GM12878 (cell line): ENCODE data around the gene RNF40.

Experiments used
- CBX3 ChIP-seq: fragments of 200-600 bp; sonication (generic); IDR thresholded peaks from 2 replicates; pipeline ENCODE4 v1.6.1; 2016; ENCODE audit warnings: low read depth, borderline replicate concordance
- TF ChIP-seq, protein P1 (sequence below), 3 experiments: IDR thresholded peaks in 2 of 3; conservative IDR thresholded peaks in 1 of 3; 2 replicates each; pipeline ENCODE4 v1.5.1; 2011; ENCODE audit warnings: low read depth in 3 of 3, low read length in 3 of 3, mild to moderate bottlenecking in 3 of 3, control low read depth in 2 of 3, moderate library complexity in 2 of 3, inconsistent platforms in 1 of 3, mixed read lengths in 1 of 3; ENCODE audit not compliant: control insufficient read depth in 2 of 3, insufficient read depth in 1 of 3; ENCODE audit errors: extremely low read depth in 1 of 3

DNA sequence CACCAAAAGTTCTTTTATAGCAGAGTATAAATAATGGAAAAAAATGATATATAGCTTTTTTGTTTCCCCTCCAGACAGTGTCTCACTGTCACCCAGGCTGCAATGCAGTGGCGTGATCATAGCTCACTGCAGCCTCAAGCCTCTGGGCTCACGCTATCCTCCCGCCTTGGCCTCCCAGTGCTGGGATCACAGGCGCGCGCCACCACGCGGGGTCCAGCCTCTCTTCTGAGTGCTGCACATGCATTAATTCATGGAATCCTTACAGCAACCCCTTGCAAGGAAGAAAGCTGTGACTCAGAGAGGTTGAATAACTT lies 42.9 kb downstream of the RNF40 start:
- TF ChIP-seq, protein P1, sequence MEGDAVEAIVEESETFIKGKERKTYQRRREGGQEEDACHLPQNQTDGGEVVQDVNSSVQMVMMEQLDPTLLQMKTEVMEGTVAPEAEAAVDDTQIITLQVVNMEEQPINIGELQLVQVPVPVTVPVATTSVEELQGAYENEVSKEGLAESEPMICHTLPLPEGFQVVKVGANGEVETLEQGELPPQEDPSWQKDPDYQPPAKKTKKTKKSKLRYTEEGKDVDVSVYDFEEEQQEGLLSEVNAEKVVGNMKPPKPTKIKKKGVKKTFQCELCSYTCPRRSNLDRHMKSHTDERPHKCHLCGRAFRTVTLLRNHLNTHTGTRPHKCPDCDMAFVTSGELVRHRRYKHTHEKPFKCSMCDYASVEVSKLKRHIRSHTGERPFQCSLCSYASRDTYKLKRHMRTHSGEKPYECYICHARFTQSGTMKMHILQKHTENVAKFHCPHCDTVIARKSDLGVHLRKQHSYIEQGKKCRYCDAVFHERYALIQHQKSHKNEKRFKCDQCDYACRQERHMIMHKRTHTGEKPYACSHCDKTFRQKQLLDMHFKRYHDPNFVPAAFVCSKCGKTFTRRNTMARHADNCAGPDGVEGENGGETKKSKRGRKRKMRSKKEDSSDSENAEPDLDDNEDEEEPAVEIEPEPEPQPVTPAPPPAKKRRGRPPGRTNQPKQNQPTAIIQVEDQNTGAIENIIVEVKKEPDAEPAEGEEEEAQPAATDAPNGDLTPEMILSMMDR (IDR thresholded peaks at IDR 0.05 in 2 of 3, conservative IDR thresholded peaks at IDR 0.05 in 1 of 3; ENCODE audit: control insufficient read depth in 2 of 3, extremely low read depth in 1 of 3, insufficient read depth in 1 of 3, low read depth in 3 of 3, low read length in 3 of 3), result no peak
- no peak for TF ChIP-seq CBX3
